HUES6 (cell line): ENCODE results near the gene FAM50A.

Experiments used
- H3K27ac ChIP-seq: 2 replicates; pipeline ENCODE4 v1.7.0; 2013; ENCODE audit warnings: low read depth, mild to moderate bottlenecking, low read length, inconsistent platforms
- H3K27me3 ChIP-seq: 2 replicates; pipeline ENCODE4 v1.6.1; 2013; ENCODE audit warnings: low read length; ENCODE audit not compliant: control insufficient read depth, insufficient read depth
- H3K36me3 ChIP-seq: 2 replicates; pipeline ENCODE4 v1.6.1; 2013; ENCODE audit warnings: low read length; ENCODE audit not compliant: control insufficient read depth, insufficient read depth
- H3K4me1 ChIP-seq: 2 replicates; pipeline ENCODE4 v1.6.1; 2013; ENCODE audit warnings: low read length; ENCODE audit not compliant: control insufficient read depth, insufficient read depth
- H3K4me3 ChIP-seq: 2 replicates; pipeline ENCODE4 v1.5.1; 2013; ENCODE audit warnings: low read depth, low read length
- H3K9ac ChIP-seq: one replicate; pipeline ENCODE4 v1.6.1; 2013; ENCODE audit warnings: mild to moderate bottlenecking, low read length
- H3K9me3 ChIP-seq: 2 replicates; pipeline ENCODE4 v1.6.1; 2013; ENCODE audit warnings: low read depth, low read length; ENCODE audit not compliant: control insufficient read depth, insufficient read depth

The FAM50A gene

GRCh38 chrX:154401918-154402621 lies 41.9 kb upstream of the FAM50A start:
- no peak overlapping the region for H3K27ac ChIP-seq
- H3K36me3 ChIP-seq: peaks cover 27% of the 10 kb centered on the region
- H3K4me1 ChIP-seq: no peaks in the 10 kb centered on the region
- peaks cover 10% of the 10 kb centered on the region; the same call in 1 of the 2 replicates for H3K9me3 ChIP-seq
- no peak overlapping the region for H3K4me3 ChIP-seq
- no peak overlapping the region for H3K9ac ChIP-seq
- H3K27me3 ChIP-seq: no peaks in the 10 kb centered on the region

GRCh38 chrX:154402622-154403127 lies 41.3 kb upstream of the FAM50A start:
- Histone ChIP-seq H3K9me3 (peaks cover 10% of the 10 kb centered on the region; the same call in 1 of the 2 replicates), H3K9ac (no peak overlapping the region), H3K27ac (no peak overlapping the region), H3K27me3 (no peaks in the 10 kb centered on the region), H3K36me3 (peaks cover 27% of the 10 kb centered on the region), H3K4me3 (no peak overlapping the region), H3K4me1 (no peaks in the 10 kb centered on the region)

DNA sequence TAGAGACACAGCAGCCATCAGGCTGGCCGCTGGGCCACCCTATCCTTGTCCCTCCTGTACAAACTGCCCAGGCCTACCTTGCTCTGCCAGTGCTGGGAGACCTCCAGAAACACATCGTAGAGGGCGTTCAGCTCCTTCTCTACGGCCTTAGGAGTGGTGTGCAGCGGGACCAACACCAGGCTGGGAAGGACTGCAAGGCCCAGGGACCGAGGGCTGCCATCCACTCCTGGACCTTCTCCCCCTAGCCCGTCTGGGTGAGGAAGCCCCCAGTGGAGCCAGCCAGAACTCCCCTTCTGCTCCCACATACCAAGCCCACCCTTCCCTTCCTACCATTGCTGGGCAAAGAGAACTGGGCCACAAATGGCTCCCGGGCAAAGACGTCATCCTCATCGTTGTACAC lies 40.7 kb upstream of the FAM50A start:
- no peaks in the 10 kb centered on the region for H3K4me1 ChIP-seq
- H3K4me3 ChIP-seq: no peak overlapping the region
- H3K27me3 ChIP-seq: no peaks in the 10 kb centered on the region
- peaks cover 27% of the 10 kb centered on the region for H3K36me3 ChIP-seq
- no peak overlapping the region for H3K9ac ChIP-seq
- H3K9me3 ChIP-seq: peaks cover 10% of the 10 kb centered on the region; the same call in 1 of the 2 replicates
- H3K27ac ChIP-seq: no peak overlapping the region

GRCh38 chrX:154403858-154404257 lies 40.1 kb upstream of the FAM50A start:
- no peak overlapping the region for H3K9ac ChIP-seq
- H3K27me3 ChIP-seq: no peaks in the 10 kb centered on the region
- H3K4me3 ChIP-seq: no peak overlapping the region
- H3K36me3 ChIP-seq: peaks cover 26% of the 10 kb centered on the region
- no peak overlapping the region for H3K27ac ChIP-seq
- H3K4me1 ChIP-seq: peaks cover 7% of the 10 kb centered on the region; the same call in 1 of the 2 replicates
- H3K9me3 ChIP-seq: peaks cover 10% of the 10 kb centered on the region; the same call in 1 of the 2 replicates

DNA sequence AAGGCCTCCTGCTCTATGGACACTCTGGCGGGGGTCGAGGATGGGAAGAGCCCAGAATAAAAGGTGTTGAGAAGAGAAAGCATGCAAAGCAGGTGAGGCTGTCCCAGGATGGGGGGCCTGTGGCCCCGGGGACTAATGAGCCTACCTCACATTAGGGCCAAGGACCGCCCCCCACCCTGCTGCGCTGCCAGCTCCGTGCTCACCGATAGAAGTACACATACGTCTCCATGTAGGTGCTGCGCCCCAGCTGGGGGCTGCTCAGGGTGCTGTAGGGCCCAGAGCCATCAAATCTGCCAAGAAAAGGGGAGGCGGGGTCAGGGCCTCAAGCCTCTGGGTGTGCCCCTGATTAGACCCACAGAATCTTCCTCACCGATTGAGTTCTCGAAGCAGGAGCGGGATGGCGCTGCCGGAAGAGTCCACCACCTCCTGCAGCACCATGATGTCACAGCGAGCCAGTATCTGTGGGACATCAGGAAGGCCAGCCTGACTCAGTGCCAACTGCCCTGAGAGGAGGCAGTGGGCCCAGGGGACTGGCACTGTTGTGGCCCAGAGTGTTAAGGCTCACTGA lies 39.2 kb upstream of the FAM50A start:
- no peak overlapping the region for H3K27ac ChIP-seq
- H3K4me1 ChIP-seq: peaks cover 12% of the 10 kb centered on the region
- H3K9me3 ChIP-seq: peaks cover 10% of the 10 kb centered on the region; the same call in 1 of the 2 replicates
- no peak overlapping the region for H3K4me3 ChIP-seq
- H3K27me3 ChIP-seq: no peaks in the 10 kb centered on the region
- no peak overlapping the region for H3K9ac ChIP-seq
- peaks cover 17% of the 10 kb centered on the region for H3K36me3 ChIP-seq

GRCh38 chrX:154408659-154409221 lies 35.2 kb upstream of the FAM50A start:
- H3K27ac ChIP-seq: no peak overlapping the region
- H3K4me3 ChIP-seq: peak overlapping the region; percentile 61
- peak overlapping the region; percentile 73 for H3K9ac ChIP-seq

GRCh38 chrX:154409222-154409871 lies 34.6 kb upstream of the FAM50A start, which contains the start of gene DNASE1L1:
DNASE1L1 (minus strand) TSS chrX:154409254; CDS start chrX:154405568, 3,686 bp downstream.
- H3K4me3 ChIP-seq: peak within 1 kb of the TSS; percentile 61
- peak within 1 kb of the TSS; percentile 73 for H3K9ac ChIP-seq
- no peaks in the 10 kb centered on the region for H3K27me3 ChIP-seq
- peaks cover 12% of the 10 kb centered on the region; the same call in 1 of the 2 replicates for H3K9me3 ChIP-seq
- peak within 1 kb of the TSS; percentile 18; the same call in 1 of the 2 replicates for H3K27ac ChIP-seq
- peaks cover 12% of the 10 kb centered on the region; the same call in 1 of the 2 replicates for H3K36me3 ChIP-seq
- H3K4me1 ChIP-seq: peaks cover 13% of the 10 kb centered on the region

More at GRCh38 chrX:154408659-154409221, 35.2 kb upstream of the FAM50A start:
- H3K4me1 ChIP-seq: peaks cover 13% of the 10 kb centered on the region
- peaks cover 12% of the 10 kb centered on the region; the same call in 1 of the 2 replicates for H3K9me3 ChIP-seq
- peaks cover 9% of the 10 kb centered on the region; the same call in 1 of the 2 replicates for H3K36me3 ChIP-seq
- H3K27me3 ChIP-seq: no peaks in the 10 kb centered on the region

DNA sequence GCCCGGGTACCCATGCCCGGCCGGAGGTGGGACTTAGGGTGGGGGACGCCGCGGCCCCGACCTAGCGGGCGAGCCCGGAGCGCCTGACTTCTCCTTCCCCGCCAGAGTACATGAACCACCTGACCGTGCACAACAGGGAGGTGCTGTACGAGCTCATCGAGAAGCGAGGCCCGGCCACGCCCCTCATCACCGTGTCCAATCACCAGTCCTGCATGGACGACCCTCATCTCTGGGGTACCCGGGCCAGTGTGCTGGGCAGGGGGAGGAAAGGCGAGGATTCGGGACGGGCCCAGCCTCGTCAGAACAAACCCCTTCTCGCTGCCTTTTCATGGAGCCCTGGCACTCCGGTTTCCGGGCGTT lies 32.0 kb upstream of the FAM50A start:
- H3K36me3 ChIP-seq: peaks cover 16% of the 10 kb centered on the region; the same call in 1 of the 2 replicates
- peak overlapping the region; percentile 54; the same call in 1 of the 2 replicates for H3K27ac ChIP-seq
- no peaks in the 10 kb centered on the region for H3K27me3 ChIP-seq
- peaks cover 11% of the 10 kb centered on the region; the same call in 1 of the 2 replicates for H3K9me3 ChIP-seq
- H3K9ac ChIP-seq: peak overlapping the region; percentile 56
- peaks cover 13% of the 10 kb centered on the region for H3K4me1 ChIP-seq
- H3K4me3 ChIP-seq: peak overlapping the region; percentile 77

GRCh38 chrX:154412468-154412867 lies 31.5 kb upstream of the FAM50A start:
- peaks cover 16% of the 10 kb centered on the region; the same call in 1 of the 2 replicates for H3K36me3 ChIP-seq
- peaks cover 11% of the 10 kb centered on the region; the same call in 1 of the 2 replicates for H3K9me3 ChIP-seq
- H3K27me3 ChIP-seq: no peaks in the 10 kb centered on the region
- H3K4me1 ChIP-seq: peaks cover 13% of the 10 kb centered on the region
- peak overlapping the region; percentile 56 for H3K9ac ChIP-seq
- no peak overlapping the region for H3K27ac ChIP-seq
- peak overlapping the region; percentile 77 for H3K4me3 ChIP-seq

DNA sequence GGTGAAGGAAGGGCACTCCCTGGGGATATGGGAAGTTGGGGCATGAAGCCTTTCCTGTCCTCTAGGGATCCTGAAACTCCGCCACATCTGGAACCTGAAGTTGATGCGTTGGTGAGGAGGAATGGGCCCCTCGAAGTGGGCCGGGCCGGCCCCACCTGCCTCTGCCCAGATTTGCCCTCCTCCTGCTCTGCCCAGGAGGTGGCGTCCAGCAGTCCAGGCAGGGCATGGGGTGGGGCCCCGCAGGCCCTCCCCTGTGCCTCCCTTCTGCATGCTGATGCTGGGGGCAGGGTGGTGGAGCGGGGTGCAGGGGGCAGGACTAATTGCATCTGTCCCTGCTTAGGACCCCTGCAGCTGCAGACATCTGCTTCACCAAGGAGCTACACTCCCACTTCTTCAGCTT lies 30.8 kb upstream of the FAM50A start:
- H3K4me1 ChIP-seq: peaks cover 13% of the 10 kb centered on the region
- H3K36me3 ChIP-seq: peaks cover 16% of the 10 kb centered on the region; the same call in 1 of the 2 replicates
- H3K9me3 ChIP-seq: peaks cover 11% of the 10 kb centered on the region; the same call in 1 of the 2 replicates
- H3K27ac ChIP-seq: no peak overlapping the region
- H3K27me3 ChIP-seq: no peaks in the 10 kb centered on the region
- no peak overlapping the region for H3K4me3 ChIP-seq
- H3K9ac ChIP-seq: no peak overlapping the region
